ENCODE results near the gene KIF11.

KIF11 gene

DNA sequence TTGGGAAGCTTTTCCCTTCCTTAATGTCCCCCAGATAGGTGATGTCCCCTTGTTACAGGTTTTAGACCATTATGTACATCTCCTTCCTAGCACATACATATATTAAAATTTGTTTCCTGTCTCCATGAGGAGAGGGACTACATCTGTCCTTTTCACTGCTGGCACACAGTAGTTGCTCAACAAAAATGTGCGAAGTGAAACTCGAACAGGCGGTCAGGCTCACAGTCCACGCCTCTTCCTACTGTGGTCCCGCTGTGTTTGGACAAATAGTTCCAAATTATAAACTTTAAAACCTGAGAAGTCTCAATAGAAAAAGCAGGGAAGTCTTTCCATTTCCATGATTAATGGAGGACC is 95.6 kb downstream of the KIF11 start:
- no peak for DNase-seq

DNA sequence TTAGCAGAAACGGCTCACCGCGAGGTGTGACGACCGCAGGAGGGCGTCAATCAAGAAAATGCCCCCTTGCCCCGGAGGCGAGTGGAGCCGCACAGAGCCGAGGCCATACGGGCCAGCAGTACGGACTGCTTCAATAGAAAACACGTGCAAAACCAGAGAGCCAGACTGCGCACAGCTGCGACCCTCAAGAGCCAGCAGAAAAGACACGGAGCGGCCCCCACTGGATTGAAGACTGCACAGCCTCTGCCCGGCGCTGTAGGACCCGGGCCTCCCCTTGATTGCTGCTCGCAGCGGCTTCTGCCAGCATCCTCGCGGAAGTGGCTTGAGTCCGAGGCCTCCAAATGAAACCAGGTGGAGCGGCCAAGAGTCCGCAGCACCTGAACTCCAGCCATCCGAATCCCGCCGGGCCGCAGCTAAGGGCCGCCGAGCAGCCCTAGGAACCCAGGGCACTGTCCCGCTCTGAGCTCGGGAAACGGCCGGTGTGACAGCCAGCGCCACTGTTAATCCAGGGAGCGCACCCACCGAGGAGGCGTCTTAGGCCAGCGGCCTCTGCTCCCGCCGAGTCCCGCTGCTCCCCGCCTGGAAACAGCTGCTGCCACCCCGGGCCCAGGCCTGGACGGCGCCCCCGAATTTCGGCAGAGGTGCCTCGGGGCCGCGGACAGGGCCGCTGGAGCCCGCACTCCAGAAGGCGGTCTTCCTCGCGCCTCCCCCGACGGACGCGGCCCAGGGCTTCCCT is 96.2 kb downstream of the KIF11 start:
- DNase-seq, result no peak

DNA sequence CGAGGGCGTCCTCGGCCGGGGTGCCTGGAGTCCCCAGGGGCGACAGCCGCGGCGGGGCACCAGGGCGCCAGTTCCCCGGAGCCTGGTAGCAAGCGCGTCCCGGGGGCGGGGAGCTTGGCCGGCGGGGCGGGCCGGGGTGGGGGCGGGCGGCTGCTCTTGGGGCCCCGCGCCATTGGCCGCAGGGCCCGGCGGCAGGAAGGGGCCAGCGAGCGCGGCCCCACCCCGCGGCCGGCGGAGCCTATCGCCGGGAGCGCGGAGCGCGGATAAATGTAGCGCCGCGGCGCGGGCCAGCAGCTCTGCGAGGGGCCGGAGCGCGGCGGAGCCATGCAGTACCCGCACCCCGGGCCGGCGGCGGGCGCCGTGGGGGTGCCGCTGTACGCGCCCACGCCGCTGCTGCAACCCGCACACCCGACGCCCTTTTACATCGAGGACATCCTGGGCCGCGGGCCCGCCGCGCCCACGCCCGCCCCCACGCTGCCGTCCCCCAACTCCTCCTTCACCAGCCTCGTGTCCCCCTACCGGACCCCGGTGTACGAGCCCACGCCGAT is 96.8 kb downstream of the KIF11 start, which contains the start of gene HHEX:
Gene HHEX (plus strand): TSS at position 293 of the 548 bp plus-strand sequence. CDS start 32 bp downstream, at position 325.
- DNase-seq, result no peak

DNA sequence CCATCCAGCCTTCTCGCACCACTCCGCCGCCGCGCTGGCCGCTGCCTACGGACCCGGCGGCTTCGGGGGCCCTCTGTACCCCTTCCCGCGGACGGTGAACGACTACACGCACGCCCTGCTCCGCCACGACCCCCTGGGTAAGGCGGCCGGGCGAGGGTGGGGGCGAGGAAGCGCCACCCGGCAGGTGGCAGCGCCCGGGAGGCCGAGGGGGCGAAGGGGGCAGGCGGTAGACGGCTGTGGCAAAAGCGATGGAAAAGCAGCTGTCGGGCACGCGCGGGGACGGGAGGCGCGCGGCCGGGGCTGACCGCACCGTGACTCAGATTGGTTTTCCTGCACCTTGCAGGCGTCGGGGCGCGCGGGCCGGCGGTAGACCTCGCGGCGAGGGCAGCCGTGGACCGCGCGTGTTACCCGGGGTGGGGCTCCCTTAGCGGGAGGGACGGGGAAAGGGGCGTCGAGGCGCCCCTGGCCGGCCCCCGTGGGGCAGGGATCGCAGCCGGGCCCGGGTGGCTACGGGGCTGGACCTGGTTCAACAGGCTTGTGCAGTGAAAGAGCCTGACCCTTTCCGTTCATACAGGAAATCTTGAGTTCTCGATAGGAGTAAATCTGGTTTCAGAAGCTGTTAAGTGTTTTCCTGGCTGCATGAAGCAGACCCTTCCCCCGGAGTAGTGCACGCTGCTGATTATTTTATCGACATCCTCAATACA is 97.4 kb downstream of the KIF11 start:
- DNase-seq, result no peak

DNA sequence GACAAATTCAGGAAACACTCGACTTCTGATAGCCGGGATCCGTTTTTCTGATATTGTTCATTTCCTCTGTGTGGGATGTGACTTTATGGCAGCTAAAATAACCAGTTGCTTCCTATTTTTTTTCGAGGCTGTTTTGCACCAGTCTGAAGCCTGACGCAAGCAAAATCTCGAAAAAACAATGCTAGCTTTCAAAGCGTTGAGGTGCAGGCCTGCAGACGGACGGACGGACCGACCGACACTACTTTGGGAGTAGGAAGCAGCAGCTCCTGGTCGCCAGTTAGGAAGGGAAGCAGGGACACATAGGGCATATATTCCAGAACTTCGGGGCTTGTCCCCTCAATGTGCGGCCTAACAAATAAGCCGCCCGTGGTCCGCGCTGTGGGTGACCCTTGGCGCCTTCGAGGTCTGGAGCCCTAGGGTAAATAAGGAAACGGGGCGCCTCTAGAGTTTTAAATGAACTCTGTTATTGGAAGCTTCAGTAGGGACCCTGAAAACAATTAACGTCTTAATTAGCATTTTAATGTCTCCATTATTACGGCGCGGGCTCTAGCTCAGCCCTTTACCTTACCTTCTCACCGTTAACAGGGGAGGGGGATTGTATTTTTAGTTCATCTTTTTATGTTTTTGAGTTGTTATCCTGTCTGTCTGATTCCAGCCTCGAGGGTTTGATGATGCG is 98.1 kb downstream of the KIF11 start:
- DNase-seq, result no peak

DNA sequence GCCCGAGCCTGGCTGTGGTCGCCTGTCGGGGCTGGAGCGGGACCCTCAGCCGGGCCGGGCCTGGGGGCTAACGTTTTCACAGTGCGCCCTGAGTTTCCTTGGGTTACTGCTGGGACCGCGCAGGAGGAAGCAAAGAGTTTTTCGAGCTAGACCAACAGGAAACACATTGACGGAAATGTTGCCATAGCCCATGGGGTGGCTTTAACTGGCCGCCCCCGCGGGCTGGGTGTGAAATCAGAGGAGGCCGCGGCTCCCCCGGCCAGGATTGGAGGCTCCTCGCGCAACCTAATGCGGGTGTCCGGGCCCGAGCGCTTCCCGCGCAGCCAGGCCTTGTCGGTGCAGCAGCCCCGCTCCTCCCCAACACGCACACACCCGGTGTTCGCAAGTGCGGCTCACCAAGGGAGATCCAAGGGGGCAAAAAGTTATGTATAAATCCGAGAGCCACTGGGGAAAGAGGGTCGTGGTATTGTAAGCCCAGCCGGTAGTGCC is 98.7 kb downstream of the KIF11 start:
- no peak for DNase-seq

DNA sequence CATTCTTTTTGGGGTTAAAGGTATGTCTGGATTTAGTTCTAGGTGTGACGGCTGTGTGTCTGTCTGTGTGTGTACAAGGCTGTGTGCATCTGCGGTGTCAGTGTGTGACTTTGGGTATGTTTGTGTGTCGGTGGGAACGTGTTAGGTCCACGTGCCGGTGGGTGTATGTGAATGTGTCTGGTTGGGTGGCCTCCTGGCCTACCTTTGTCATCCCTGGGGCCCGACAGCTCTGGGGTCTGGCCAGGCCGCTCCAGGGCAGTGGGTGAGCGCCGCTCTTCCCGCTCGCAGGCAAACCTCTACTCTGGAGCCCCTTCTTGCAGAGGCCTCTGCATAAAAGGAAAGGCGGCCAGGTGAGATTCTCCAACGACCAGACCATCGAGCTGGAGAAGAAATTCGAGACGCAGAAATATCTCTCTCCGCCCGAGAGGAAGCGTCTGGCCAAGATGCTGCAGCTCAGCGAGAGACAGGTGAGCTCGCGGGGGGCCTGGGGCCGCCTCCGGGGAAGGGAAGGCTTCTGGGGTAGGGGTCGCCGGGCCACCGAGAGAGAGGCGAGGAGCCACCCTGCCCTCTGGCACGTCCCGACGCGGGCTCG is 99.2 kb downstream of the KIF11 start:
- DNase-seq, result no peak

DNA sequence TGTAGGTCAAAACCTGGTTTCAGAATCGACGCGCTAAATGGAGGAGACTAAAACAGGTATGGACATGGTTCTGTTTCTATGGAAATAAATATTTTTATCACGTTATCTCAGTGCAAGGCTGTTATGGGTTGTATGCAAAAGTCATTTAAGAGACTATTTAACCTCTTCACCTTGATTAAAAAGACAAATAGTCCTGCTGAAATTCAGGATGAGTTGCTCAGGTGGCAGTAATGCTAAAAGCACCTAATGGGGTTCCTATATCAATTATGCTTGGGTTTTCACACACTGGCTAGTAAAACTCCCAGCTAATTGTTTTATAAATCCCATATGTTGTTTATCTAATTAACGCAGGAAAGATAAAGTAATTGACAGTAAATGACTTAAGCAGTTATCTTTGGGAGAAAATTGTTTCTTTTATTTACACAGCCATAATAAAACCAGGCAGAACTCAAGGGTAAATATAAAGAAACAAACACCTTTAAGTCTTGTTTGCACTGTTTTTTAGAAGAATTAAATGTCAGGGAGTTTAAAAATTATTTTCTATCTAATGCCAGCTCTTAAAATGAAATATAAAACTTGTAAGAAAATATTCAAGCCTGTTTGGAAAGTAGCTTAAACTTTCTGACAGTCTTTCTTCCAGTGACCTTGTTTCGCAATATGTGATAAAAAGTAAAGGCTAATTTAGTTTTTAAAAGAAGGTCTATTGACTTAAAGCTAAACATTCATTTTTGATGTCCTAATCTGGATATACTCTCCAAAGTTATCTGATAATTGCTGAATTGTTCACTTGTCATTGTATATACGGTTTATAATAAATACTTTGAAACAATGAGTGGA is 100.0 kb downstream of the KIF11 start:
- DNase-seq, result no peak

DNA sequence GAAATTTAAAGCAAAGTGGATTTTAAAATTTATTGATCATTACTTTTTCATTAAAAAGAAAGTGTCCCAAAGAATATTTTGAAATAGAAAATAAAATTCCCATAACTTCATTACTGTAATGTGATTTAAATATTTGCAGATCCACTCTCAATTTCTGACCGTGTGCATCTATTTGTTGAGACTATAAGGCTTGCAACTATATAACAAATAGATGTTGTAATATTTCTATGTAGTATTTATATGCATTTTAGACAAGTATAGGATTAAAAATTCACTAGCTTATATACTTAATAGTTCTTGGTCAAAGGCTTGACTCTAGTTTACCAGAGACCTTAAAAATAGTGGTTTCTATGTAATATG is 100.6 kb downstream of the KIF11 start:
- no peak for DNase-seq

DNA sequence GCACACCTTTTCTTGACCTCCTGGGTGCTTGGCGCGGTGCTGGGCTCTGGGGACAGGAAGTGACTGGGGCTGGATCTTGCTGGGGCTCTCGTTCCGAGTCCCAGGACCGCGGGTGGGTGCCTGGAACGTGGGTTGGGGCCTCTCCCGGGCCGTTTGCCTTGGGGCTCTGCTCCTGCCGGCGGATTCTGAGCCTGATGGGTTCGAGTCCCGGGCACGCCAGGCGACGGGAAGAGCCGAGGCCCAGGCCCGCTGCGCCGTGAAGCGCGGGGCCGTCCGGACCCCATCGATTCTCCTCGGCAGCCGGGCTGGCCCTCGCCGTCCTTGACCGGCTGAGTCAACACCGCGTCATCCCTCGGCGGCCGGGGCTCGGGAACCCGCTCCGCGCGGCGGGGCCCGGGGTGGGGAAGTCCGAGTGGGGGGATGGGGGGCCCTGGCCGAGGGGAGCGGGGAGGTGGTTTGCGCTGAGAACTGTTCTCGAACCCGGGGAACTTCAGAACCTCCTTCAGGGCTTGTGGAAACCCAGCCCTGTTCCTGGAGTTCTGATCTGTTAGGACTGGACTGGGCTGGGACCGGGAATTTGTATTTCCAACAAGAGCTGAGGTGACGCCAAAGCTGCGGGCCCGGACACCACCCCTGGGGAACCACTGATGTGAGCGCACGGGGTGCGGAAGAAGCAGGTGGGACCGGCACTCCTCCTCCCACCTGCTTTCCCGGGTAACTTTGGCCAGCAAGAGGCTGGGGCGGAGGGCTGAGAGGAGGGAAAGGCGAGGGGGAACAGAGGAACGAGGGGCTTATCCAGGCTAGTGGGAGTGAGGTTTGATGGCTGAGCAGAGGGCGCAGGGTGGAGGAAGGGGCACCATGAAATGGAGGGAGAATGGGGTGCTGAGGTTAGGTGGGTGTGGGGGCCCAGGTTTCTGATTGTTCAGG is 103.0 kb downstream of the KIF11 start:
- no peak for DNase-seq

DNA sequence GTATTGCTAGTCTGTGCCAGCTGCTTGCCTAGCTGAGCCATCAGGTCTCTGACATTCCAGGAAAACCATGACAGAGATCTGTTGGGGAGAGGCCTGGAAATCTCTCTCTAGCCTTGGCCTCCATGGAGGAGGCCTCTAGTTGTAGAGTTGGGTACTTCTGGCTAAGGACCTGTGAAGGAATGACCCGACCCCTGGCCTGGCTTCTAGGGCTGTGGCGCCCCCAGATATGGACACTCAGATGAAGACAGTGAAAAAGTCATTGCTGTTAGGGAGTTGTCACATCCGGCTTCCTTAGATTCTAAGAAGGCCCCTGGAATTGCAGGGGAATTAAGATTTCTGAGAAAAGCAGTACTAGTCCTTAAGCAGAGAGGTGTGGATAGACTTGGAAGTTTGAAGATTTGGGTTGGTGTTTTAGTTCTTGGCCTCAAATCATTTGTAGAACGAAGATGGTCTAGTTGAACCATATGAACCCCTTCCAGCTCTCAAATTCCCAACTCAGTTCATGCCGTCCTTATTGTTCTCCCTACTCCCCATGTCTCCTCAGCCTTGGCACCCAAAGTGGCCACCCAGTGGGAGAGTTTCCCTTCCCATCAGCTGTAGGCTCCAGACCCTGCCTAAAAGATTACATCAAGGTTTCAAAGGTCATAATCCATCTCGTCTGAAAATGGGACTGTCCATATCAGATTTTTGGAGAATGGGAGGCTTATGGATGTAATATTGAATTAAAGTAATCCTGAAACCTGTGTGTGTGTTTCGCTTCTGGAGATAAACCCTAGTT is 103.9 kb downstream of the KIF11 start:
- no peak for DNase-seq

DNA sequence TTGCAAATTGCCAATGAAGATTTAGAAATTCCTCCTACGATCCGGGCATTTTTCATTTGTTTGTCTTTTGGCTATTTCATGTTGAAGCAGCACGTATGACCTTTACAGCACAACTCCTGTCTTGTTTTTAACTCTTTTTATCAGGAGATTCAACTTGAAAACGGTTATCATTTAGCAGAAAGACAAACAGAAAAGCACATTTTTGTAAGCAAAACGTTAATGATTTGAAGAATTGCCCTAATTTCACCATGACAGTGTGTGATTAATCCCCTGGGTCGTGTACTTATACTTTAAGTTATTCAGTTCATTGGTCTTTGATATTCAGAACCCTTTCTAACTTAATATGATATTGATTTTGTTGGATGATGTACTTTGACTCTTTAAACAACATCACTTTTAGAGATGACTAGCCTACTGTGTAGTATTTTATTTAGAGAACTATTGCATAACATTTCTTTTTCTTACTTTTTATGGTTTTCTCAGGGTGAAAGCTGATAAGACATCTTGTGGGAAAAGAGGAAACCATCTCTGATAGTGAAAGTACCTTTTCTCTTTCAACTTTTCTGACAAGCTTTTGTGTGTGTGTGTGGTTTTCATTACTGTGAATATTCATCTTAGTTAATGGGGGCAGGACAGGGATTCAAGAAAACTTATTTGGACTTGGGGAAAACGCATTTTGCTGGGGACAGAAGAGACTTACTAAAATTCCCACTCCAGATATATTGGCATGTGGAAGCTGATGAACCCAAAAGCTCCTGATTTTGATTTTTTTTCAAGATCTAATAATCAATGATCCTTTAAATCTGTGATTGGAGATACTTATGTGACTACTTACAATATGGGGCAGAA is 105.0 kb downstream of the KIF11 start:
- no peak for DNase-seq

DNA sequence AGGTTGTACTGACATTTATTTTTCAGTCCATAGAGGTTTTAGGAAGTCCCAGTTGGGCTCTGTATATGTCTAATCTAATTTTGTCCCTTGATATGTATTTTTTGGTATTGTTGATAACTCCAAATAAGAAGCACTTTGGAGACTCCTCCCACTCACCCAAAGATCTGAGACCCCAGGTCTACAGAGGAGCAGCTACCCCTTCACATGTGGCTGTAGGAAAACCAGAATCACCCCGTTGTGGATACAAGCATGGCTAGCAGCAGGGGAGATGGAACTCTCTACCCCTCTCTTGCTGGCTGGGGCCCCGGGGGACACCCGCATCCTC is 106.2 kb downstream of the KIF11 start:
- DNase-seq, result no peak

DNA sequence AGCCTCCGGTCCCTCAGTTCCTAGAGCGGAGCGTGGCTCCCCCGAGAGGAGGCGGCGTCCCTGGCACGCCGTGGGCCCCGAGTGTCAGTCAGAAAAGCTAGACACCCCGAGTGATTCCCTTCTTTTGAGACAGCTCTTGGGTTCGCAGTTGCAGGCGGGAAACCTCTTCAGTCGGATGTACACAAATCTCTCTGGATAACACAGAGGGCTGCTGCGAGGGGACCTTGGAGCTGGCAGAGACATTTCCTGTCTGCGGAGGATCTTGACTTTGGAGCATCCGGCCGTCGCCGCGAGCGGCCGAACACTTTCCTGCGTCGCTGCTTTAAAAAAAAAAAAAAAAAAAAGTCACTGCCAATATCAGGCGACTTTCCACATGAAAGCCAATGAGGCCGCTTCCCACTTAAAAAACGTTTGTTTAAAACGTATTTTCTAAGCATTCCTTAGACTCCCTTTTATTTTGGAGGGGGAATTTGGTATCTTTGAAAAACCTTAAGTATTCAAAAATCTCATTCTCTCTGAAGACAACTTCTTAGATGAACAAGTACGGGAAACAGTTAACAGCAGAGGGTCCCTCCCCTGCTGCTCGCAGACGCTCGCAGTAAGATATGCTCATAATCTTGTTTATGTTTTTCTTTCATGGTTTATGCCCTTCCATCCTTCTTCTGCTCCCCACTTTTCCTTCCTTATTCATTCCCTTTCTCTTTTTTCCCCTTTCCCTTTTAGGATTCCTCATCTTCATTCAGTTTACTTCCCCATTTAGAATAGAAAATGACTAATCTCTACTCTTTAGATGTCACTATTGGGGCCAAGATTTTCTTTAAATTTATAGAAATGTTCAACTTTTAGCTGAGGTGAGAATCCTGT is 106.8 kb downstream of the KIF11 start:
- DNase-seq, result no peak

DNA sequence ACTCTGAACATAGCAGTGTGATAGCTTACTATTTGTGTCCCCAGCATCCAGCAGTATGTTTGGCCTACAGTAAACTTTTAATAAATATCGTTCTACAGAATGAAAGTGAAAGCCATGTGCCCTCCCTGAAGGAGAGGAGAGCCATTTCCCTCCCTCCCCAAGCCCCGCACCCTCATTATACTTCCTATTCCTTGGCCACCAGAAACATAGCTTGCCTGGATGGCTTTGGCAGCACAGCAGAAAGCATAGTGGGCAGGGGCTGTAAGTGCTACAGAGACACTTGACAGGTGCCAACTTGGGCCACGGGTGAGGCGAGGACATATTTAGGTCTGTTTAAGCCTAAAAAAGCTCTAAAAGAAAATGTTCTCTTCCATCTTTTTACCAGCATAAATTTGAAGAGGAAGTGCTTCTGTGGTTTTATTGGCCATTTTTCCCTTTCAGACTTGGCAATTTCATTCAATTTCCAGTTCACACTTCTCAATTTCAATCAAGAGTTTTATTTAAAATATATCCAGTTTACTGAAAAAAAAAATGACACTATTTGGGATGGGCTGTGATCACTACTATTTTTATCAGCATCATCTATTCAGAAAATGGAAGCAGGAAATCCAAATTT is 109.5 kb downstream of the KIF11 start:
- no peak for DNase-seq

Data from NCI-H2029 treated with DMSO at 0.1 percent for 48 hours (cell line).